ENCODE measurements around the gene EIF5A. TPM values are rescaled to one million over a fixed set of nuclear protein-coding genes. Genes with fewer than 3 reads are reported as not detected.

EIF5A gene
- total and polyA plus RNA-seq, 2 of the 8 experiments (the other 6 are each of a cell fraction or from before 2014, with no cell fraction given), result 717 to 1,172 TPM

GRCh38 chr17:7308625-7309433 lies 1.4 kb downstream of the EIF5A start (continued):
- peak; percentile 34; the same call in 1 of the 2 replicates for TF ChIP-seq TBP (IDR thresholded peaks at IDR 0.05; ENCODE audit: low read depth, low read length)
- peak; percentile 47; the same call in 1 of the 2 replicates for TF ChIP-seq SP1 (IDR thresholded peaks at IDR 0.05; ENCODE audit: low read depth, low read length)
- TF ChIP-seq SP2 (IDR thresholded peaks at IDR 0.05; ENCODE audit: low read length), result no peak

Data from H1 (cell line).